MCF 10A (cell line): ENCODE data around the gene FATE1. TPM values are rescaled to one million over a fixed set of nuclear protein-coding genes. Genes with fewer than 3 reads are reported as not detected.

ENCODE experiments used
- BruUV-seq: library from RNA; stranded (reverse); fragments of 400-500 nt; replicated peaks from 2 replicates; lab custom pipeline; 2021; lab: Mats Ljungman, UMichigan
- CTCF ChIA-PET: fragments of 300-600 bp; sonication (Branson Sonifier 250); formaldehyde crosslinking; extraction: SDS; loops from one replicate; lab custom pipeline; 2021; ENCODE audit warnings: antibody characterized with exemption, inconsistent platforms; lab: Yijun Ruan, JAX
- POLR2A ChIA-PET: fragments of 300-600, 350-650 bp; sonication (Branson Sonifier 250); formaldehyde crosslinking; extraction: SDS; loops from one replicate; lab custom pipeline; 2020; ENCODE audit warnings: antibody characterized with exemption, inconsistent platforms; lab: Yijun Ruan, JAX
- DNase-seq: peaks from one replicate; pipeline ENCODE4 v3.0.0-alpha.2; 2018; ENCODE audit not compliant: unreplicated experiment
- H3K27ac Mint-ChIP-seq: one replicate; pipeline ENCODE4 v1.8.0; 2022; ENCODE audit warnings: mild to moderate bottlenecking, low read depth, mixed read lengths; ENCODE audit not compliant: unreplicated experiment
- H3K27me3 Mint-ChIP-seq: one replicate; pipeline ENCODE4 v1.8.0; 2022; ENCODE audit warnings: mixed read lengths; ENCODE audit not compliant: insufficient read depth, unreplicated experiment
- H3K36me3 Mint-ChIP-seq: one replicate; pipeline ENCODE4 v1.8.0; 2022; ENCODE audit warnings: mild to moderate bottlenecking, moderate library complexity, mixed read lengths; ENCODE audit not compliant: insufficient read depth, unreplicated experiment
- H3K4me1 Mint-ChIP-seq: one replicate; pipeline ENCODE4 v1.8.0; 2022; ENCODE audit warnings: mixed read lengths; ENCODE audit not compliant: insufficient read depth, unreplicated experiment
- H3K4me3 Mint-ChIP-seq: one replicate; pipeline ENCODE4 v1.8.0; 2022; ENCODE audit warnings: mild to moderate bottlenecking, moderate library complexity, mixed read lengths; ENCODE audit not compliant: unreplicated experiment
- H3K9me3 Mint-ChIP-seq: one replicate; pipeline ENCODE4 v1.8.0; 2022; ENCODE audit warnings: mixed read lengths; ENCODE audit not compliant: unreplicated experiment
- CTCF ChIP-seq: fragments of 200-600 bp; IDR thresholded peaks from one replicate; pipeline ENCODE4 v1.8.0; 2022; ENCODE audit warnings: antibody characterized with exemption, mild to moderate bottlenecking; ENCODE audit not compliant: unreplicated experiment
- intact Hi-C: fragments of 100-400 bp; cut with micrococcal nuclease; formaldehyde crosslinking; loops from 2 replicates; pipeline ENCODE4 v1.14.1; 2022
- total RNA-seq: library from RNA; stranded (reverse); gene quantifications from 2 replicates; pipeline ENCODE4 v1.2.3, GENCODE V29; 2022

FATE1 gene
- total RNA-seq, 1 experiment from 2014 or later = not detected

- no TSS peak for BruUV-seq
- no peak overlapping the region for H3K27ac Mint-ChIP-seq
- no peak for DNase-seq
- H3K9me3 Mint-ChIP-seq = peaks cover 2% of the 10 kb centered on the region
- H3K4me3 Mint-ChIP-seq = no peak overlapping the region
- POLR2A ChIA-PET = no interaction called here
- intact Hi-C loops = no loop called here
- CTCF ChIA-PET = no interaction called here
- no peaks in the 10 kb centered on the region for H3K27me3 Mint-ChIP-seq
- no peaks in the 10 kb centered on the region for H3K4me1 Mint-ChIP-seq
- no peaks in the 10 kb centered on the region for H3K36me3 Mint-ChIP-seq
- no peak for TF ChIP-seq CTCF
These were observed 29.8 kb downstream of the FATE1 start for GRCh38 chrX:151745651-151746050.

- no peak for DNase-seq
- Mint-ChIP-seq H3K4me1 (no peaks in the 10 kb centered on the region), H3K9me3 (peaks cover 11% of the 10 kb centered on the region), H3K36me3 (no peaks in the 10 kb centered on the region), H3K27me3 (no peaks in the 10 kb centered on the region), H3K4me3 (no peak overlapping the region), H3K27ac (no peak overlapping the region)
- ChIA-PET CTCF (interaction anchor here (9.5 kb wide), 1 partner anchor 887 kb away, joined by 126 read pairs; no protein-coding TSS in a partner anchor), POLR2A (no interaction called here)
- no TSS peak for BruUV-seq
- no peak for TF ChIP-seq CTCF
- intact Hi-C loops = no loop called here
These were observed 30.7 kb downstream of the FATE1 start for GRCh38 chrX:151746502-151746901.

GRCh38 chrX:151750511-151750910 lies 34.7 kb downstream of the FATE1 start:
- H3K27ac Mint-ChIP-seq = no peak overlapping the region
- no TSS peak for BruUV-seq
- H3K9me3 Mint-ChIP-seq = peaks cover 18% of the 10 kb centered on the region

GRCh38 chrX:151752847-151753246 lies 37.0 kb downstream of the FATE1 start:
- BruUV-seq = no TSS peak
- Mint-ChIP-seq H3K27me3 (no peaks in the 10 kb centered on the region), H3K9me3 (peaks cover 20% of the 10 kb centered on the region), H3K4me1 (peaks cover 12% of the 10 kb centered on the region), H3K27ac (no peak overlapping the region), H3K36me3 (no peaks in the 10 kb centered on the region), H3K4me3 (no peak overlapping the region)
- CTCF ChIA-PET = interaction anchor here (0.6 to 9.5 kb wide), 24 partner anchors 10 to 1173 kb away, joined by 3 to 126 read pairs (median 4); partner anchors contain the start of genes GABRQ and NSDHL
- intact Hi-C loops = loop anchor here (1.0 to 5.0 kb wide), 7 partner anchors 219 to 1174 kb away; partner anchors contain the start of gene GABRE
- peak; percentile 33 for DNase-seq
- POLR2A ChIA-PET = interaction anchor here (0.6 to 2.3 kb wide), 7 partner anchors 73 to 1078 kb away, joined by 3 to 7 read pairs (median 4); partner anchors contain the start of gene NSDHL
- TF ChIP-seq CTCF = no peak

More at GRCh38 chrX:151750511-151750910, 34.7 kb downstream of the FATE1 start:
- Mint-ChIP-seq H3K27me3 (no peaks in the 10 kb centered on the region), H3K4me3 (no peak overlapping the region), H3K36me3 (no peaks in the 10 kb centered on the region), H3K4me1 (peaks cover 12% of the 10 kb centered on the region)
- CTCF ChIA-PET = interaction anchor here (0.6 to 9.5 kb wide), 13 partner anchors 8 to 1177 kb away, joined by 3 to 126 read pairs (median 3); no protein-coding TSS in a partner anchor
- POLR2A ChIA-PET = interaction anchor here (0.6 kb wide), 1 partner anchor 114 kb away, joined by 5 read pairs; no protein-coding TSS in a partner anchor
- TF ChIP-seq CTCF = no peak
- DNase-seq = no peak
- intact Hi-C loops = loop anchor here (5.0 kb wide), 2 partner anchors 222 to 598 kb away; partner anchors contain the start of gene GABRE
